ENCODE data around the gene FGD6.

Gene FGD6

DNA sequence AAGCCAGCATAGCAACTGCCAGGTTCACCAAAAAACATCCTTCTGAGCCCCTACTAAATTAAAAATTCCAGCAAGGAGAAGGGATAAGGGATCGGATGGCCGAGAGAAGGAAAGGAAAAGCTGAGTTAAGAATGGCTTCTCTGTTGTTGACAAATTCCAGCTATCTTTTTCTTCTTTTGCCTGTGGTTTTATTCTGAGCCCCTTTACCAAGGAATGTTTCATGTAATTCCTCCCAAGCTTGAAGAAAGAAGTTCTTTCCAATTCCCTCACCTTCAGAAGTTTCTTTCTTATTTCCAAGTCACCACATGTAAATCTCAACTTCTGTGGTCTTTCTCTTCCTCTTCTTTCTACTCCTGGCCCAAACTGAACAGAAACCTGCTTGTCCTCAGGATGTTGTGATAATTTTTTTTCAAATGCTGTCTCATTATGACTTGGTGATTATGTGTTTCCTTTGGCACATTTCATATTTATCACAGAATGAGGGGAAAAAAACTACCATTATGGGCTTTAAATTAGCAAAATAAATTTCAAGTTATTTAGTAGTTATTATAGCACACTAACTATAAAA lies 40.0 kb downstream of the FGD6 start:
- Histone ChIP-seq H3K27ac (ENCODE audit: low read depth, low read length) (no peak overlapping the region; the same call in 1 of the 2 replicates), H3K36me3 (ENCODE audit: insufficient read depth, low read length) (peaks cover 4% of the 10 kb centered on the region), H3K27me3 (ENCODE audit: insufficient read depth, low read length) (no peaks in the 10 kb centered on the region), H3K9me3 (ENCODE audit: insufficient read depth, low read depth, low read length) (no peaks in the 10 kb centered on the region), H3K4me3 (ENCODE audit: low read length) (no peak overlapping the region), H3K9ac (ENCODE audit: low read depth, low read length) (no peak overlapping the region), H3K4me1 (ENCODE audit: insufficient read depth, low read length) (0 out of 2 replicates have a peak, but pooled peaks cover 3% of the 10 kb centered on the region)
- 94% methylated on average over 2 of the region's 2 CpGs for WGBS

GRCh38 chr12:95173392-95174251 lies 43.6 kb downstream of the FGD6 start:
- 80% methylated on average over 8 of the region's 8 CpGs for WGBS
- no peak overlapping the region for H3K4me3 ChIP-seq (ENCODE audit: low read length)
- H3K27me3 ChIP-seq (ENCODE audit: insufficient read depth, low read length), result no peaks in the 10 kb centered on the region
- H3K27ac ChIP-seq (ENCODE audit: low read depth, low read length), result no peak overlapping the region
- H3K9ac ChIP-seq (ENCODE audit: low read depth, low read length), result no peak overlapping the region
- peaks cover 25% of the 10 kb centered on the region for H3K36me3 ChIP-seq (ENCODE audit: insufficient read depth, low read length)
- no peaks in the 10 kb centered on the region for H3K9me3 ChIP-seq (ENCODE audit: insufficient read depth, low read depth, low read length)
- H3K4me1 ChIP-seq (ENCODE audit: insufficient read depth, low read length), result 0 out of 2 replicates have a peak, but pooled peaks cover 3% of the 10 kb centered on the region

- Histone ChIP-seq H3K27ac (ENCODE audit: low read depth, low read length) (no peak overlapping the region), H3K27me3 (ENCODE audit: insufficient read depth, low read length) (no peaks in the 10 kb centered on the region), H3K9me3 (ENCODE audit: insufficient read depth, low read depth, low read length) (no peaks in the 10 kb centered on the region), H3K4me1 (ENCODE audit: insufficient read depth, low read length) (no peaks in the 10 kb centered on the region), H3K36me3 (ENCODE audit: insufficient read depth, low read length) (peaks cover 25% of the 10 kb centered on the region), H3K4me3 (ENCODE audit: low read length) (no peak overlapping the region), H3K9ac (ENCODE audit: low read depth, low read length) (no peak overlapping the region)
- 93% methylated on average over 4 of the region's 4 CpGs for WGBS
Measured at GRCh38 chr12:95169368-95169767, 47.9 kb downstream of the FGD6 start.

GRCh38 chr12:95168746-95169145 lies 48.5 kb downstream of the FGD6 start:
- Histone ChIP-seq H3K9ac (ENCODE audit: low read depth, low read length) (no peak overlapping the region), H3K4me1 (ENCODE audit: insufficient read depth, low read length) (peaks cover 3% of the 10 kb centered on the region), H3K27ac (ENCODE audit: low read depth, low read length) (no peak overlapping the region), H3K4me3 (ENCODE audit: low read length) (no peak overlapping the region), H3K27me3 (ENCODE audit: insufficient read depth, low read length) (no peaks in the 10 kb centered on the region), H3K9me3 (ENCODE audit: insufficient read depth, low read depth, low read length) (no peaks in the 10 kb centered on the region), H3K36me3 (ENCODE audit: insufficient read depth, low read length) (peaks cover 25% of the 10 kb centered on the region)
- 89% methylated on average over 2 of the region's 2 CpGs for WGBS

- Histone ChIP-seq H3K27me3 (ENCODE audit: insufficient read depth, low read length) (no peaks in the 10 kb centered on the region), H3K4me3 (ENCODE audit: low read length) (no peak overlapping the region), H3K9me3 (ENCODE audit: insufficient read depth, low read depth, low read length) (no peaks in the 10 kb centered on the region), H3K9ac (ENCODE audit: low read depth, low read length) (no peak overlapping the region), H3K27ac (ENCODE audit: low read depth, low read length) (no peak overlapping the region), H3K36me3 (ENCODE audit: insufficient read depth, low read length) (peaks cover 4% of the 10 kb centered on the region; the same call in 1 of the 2 replicates), H3K4me1 (ENCODE audit: insufficient read depth, low read length) (peaks cover 10% of the 10 kb centered on the region)
- no CpG with 5 or more reads among the region's 2 CpGs for WGBS
Measured at GRCh38 chr12:95164656-95165055, 52.6 kb downstream of the FGD6 start.

GRCh38 chr12:95158919-95159318 lies 58.3 kb downstream of the FGD6 start:
- Histone ChIP-seq H3K27me3 (ENCODE audit: insufficient read depth, low read length) (no peaks in the 10 kb centered on the region), H3K9ac (ENCODE audit: low read depth, low read length) (no peak overlapping the region), H3K27ac (ENCODE audit: low read depth, low read length) (no peak overlapping the region), H3K9me3 (ENCODE audit: insufficient read depth, low read depth, low read length) (no peaks in the 10 kb centered on the region), H3K4me1 (ENCODE audit: insufficient read depth, low read length) (peaks cover 9% of the 10 kb centered on the region), H3K36me3 (ENCODE audit: insufficient read depth, low read length) (peaks cover 3% of the 10 kb centered on the region; the same call in 1 of the 2 replicates), H3K4me3 (ENCODE audit: low read length) (no peak overlapping the region)
- 90% methylated on average over 3 of the region's 3 CpGs for WGBS

DNA sequence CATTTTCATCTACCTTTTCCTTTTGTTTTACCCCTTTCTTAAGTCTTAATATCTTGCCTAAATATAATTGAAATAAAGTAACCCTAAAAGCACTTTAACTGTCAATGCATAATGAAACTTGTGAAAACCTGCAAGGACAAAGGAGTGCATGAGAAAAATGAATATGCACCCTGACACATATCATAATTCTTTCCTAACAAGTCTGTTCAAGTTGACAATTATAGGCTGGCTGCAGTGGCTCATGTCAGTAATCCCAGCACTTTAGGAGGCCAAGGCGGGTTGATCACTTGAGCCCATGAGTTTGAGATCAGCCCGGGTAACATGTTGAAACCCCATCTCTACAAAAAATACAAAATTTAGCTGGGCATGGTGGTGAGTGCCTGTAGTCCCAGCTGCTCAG lies 65.4 kb downstream of the FGD6 start:
- WGBS, result 100% methylated on average over 2 of the region's 2 CpGs
- Histone ChIP-seq H3K4me3 (ENCODE audit: low read length) (no peak overlapping the region), H3K27me3 (ENCODE audit: insufficient read depth, low read length) (no peaks in the 10 kb centered on the region)

GRCh38 chr12:95151406-95151805 lies 65.9 kb downstream of the FGD6 start:
- Histone ChIP-seq H3K9ac (ENCODE audit: low read depth, low read length) (no peak overlapping the region), H3K4me1 (ENCODE audit: insufficient read depth, low read length) (no peaks in the 10 kb centered on the region), H3K4me3 (ENCODE audit: low read length) (no peak overlapping the region), H3K27me3 (ENCODE audit: insufficient read depth, low read length) (no peaks in the 10 kb centered on the region), H3K36me3 (ENCODE audit: insufficient read depth, low read length) (peaks cover 22% of the 10 kb centered on the region), H3K27ac (ENCODE audit: low read depth, low read length) (no peak overlapping the region), H3K9me3 (ENCODE audit: insufficient read depth, low read depth, low read length) (no peaks in the 10 kb centered on the region; the same call in 1 of the 2 replicates)
- whole genome bisulfite sequencing, result 90% methylated on average over 2 of the region's 2 CpGs

More for the DNA sequence above, 65.4 kb downstream of the FGD6 start:
- no peak overlapping the region for H3K9ac ChIP-seq (ENCODE audit: low read depth, low read length)
- H3K4me1 ChIP-seq (ENCODE audit: insufficient read depth, low read length), result no peaks in the 10 kb centered on the region
- no peak overlapping the region for H3K27ac ChIP-seq (ENCODE audit: low read depth, low read length)
- no peaks in the 10 kb centered on the region; the same call in 1 of the 2 replicates for H3K9me3 ChIP-seq (ENCODE audit: insufficient read depth, low read depth, low read length)
- H3K36me3 ChIP-seq (ENCODE audit: insufficient read depth, low read length), result peaks cover 19% of the 10 kb centered on the region

GRCh38 chr12:95150501-95150900 lies 66.8 kb downstream of the FGD6 start:
- H3K9ac ChIP-seq (ENCODE audit: low read depth, low read length), result no peak overlapping the region
- 92% methylated on average over 1 of the region's 1 CpG for WGBS
- no peaks in the 10 kb centered on the region for H3K4me1 ChIP-seq (ENCODE audit: insufficient read depth, low read length)
- H3K36me3 ChIP-seq (ENCODE audit: insufficient read depth, low read length), result peaks cover 26% of the 10 kb centered on the region
- no peak overlapping the region for H3K27ac ChIP-seq (ENCODE audit: low read depth, low read length)
- H3K27me3 ChIP-seq (ENCODE audit: insufficient read depth, low read length), result no peaks in the 10 kb centered on the region
- no peaks in the 10 kb centered on the region; the same call in 1 of the 2 replicates for H3K9me3 ChIP-seq (ENCODE audit: insufficient read depth, low read depth, low read length)
- H3K4me3 ChIP-seq (ENCODE audit: low read length), result no peak overlapping the region

- no peak overlapping the region for H3K4me3 ChIP-seq (ENCODE audit: low read length)
- peak overlapping the region; percentile 48; the same call in 1 of the 2 replicates for H3K27ac ChIP-seq (ENCODE audit: low read depth, low read length)
- no peaks in the 10 kb centered on the region; the same call in 1 of the 2 replicates for H3K9me3 ChIP-seq (ENCODE audit: insufficient read depth, low read depth, low read length)
- H3K27me3 ChIP-seq (ENCODE audit: insufficient read depth, low read length), result no peaks in the 10 kb centered on the region
- no peak overlapping the region for H3K9ac ChIP-seq (ENCODE audit: low read depth, low read length)
- H3K36me3 ChIP-seq (ENCODE audit: insufficient read depth, low read length), result peaks cover 23% of the 10 kb centered on the region
- peaks cover 9% of the 10 kb centered on the region for H3K4me1 ChIP-seq (ENCODE audit: insufficient read depth, low read length)
Measured at GRCh38 chr12:95147866-95148265, 69.4 kb downstream of the FGD6 start.

GRCh38 chr12:95146769-95147168 lies 70.5 kb downstream of the FGD6 start:
- Histone ChIP-seq H3K9me3 (ENCODE audit: insufficient read depth, low read depth, low read length) (no peaks in the 10 kb centered on the region; the same call in 1 of the 2 replicates), H3K27ac (ENCODE audit: low read depth, low read length) (0 out of 2 replicates have a peak overlapping the region, but pooled peaks have one; percentile 43), H3K9ac (ENCODE audit: low read depth, low read length) (no peak overlapping the region), H3K27me3 (ENCODE audit: insufficient read depth, low read length) (no peaks in the 10 kb centered on the region), H3K4me3 (ENCODE audit: low read length) (no peak overlapping the region), H3K36me3 (ENCODE audit: insufficient read depth, low read length) (peaks cover 12% of the 10 kb centered on the region; the same call in 1 of the 2 replicates), H3K4me1 (ENCODE audit: insufficient read depth, low read length) (peaks cover 9% of the 10 kb centered on the region)
- WGBS, result 92% methylated on average over 1 of the region's 1 CpG

Data from HUES64 (cell line).